HT1080 (cell line): ENCODE measurements around the gene C19orf38. TPM values are rescaled to one million over a fixed set of nuclear protein-coding genes. Genes with fewer than 3 reads are reported as not detected.

Source experiments
- DNase-seq: peaks from one replicate; pipeline ENCODE4 v3.0.0-alpha.2; 2015; ENCODE audit warnings: low read depth
- polyA plus RNA-seq, 2 experiments: library from polyadenylated mRNA; depleted of rRNA; stranded (reverse); fragments of >200 nt; gene quantifications; 2 replicates each; pipeline ENCODE4 v1.2.3, GENCODE V29; 2015
- total RNA-seq: library from RNA; depleted of rRNA; stranded (reverse); fragments of >200 nt; shearing (Covaris generic); gene quantifications from 2 replicates; pipeline ENCODE4 v1.2.3, GENCODE V29; 2014; rRNA removed

C19orf38 gene, protein sequence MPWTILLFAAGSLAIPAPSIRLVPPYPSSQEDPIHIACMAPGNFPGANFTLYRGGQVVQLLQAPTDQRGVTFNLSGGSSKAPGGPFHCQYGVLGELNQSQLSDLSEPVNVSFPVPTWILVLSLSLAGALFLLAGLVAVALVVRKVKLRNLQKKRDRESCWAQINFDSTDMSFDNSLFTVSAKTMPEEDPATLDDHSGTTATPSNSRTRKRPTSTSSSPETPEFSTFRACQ
- total RNA-seq: not detected in 2 replicates
- polyA plus RNA-seq (2015; cell fraction: cytosol; rRNA removed): not detected in 2 replicates
- not detected in 2 replicates for polyA plus RNA-seq (2015; cell fraction: nucleus; rRNA removed)

DNA sequence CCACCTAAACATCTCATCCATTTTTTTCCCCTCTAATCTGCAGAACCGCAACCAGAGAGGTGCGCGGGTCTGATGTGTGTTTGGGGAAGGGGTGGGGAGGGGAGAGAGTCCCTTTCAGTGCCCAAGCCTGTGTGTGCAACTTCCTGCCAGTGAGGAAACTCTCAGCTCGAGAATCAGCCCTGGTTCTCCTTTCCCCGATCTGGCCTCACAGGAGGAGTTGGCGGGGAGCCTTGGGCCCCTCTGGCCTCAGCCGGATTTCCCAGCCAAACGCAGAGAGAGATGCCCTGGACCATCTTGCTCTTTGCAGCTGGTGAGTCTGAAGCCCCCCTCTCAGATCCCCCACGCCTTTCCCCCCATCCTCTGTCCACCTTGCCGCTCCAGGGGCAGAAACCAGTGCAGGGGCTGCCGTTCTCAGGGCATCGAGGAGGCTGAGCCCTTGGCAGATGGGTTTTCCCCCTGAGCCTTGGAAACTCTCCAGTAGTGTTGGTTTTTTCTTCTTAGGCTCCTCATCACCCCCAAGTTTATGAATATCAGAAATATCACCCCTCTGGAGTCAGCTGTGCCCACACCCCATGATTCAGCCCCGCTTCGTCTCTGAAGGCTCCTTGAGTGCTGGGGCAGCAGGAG lies at the start of gene C19orf38:
C19orf38 (plus strand) TSS at position 186 of the 627 bp plus-strand sequence; CDS start at position 280, 94 bp downstream.
- DNase-seq: no peak

DNA sequence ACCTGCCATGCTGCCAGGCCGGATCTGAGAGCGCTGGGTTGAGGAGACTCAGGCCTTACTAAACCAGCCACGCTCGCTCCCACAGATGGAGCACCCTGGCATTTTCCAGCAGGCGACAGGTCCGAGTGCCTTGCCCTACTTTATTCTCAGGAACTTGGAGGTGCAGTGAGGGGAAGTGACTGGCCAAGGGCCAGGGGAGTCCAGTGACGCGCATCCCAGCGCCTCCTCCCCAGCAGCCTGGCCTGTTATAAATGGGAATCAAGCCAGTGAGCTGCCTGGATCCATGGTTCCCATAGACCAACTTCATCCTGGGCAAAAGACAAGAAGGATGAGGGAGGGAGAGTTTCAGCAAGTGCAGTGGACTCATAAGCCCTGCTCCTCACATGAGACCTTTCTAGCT lies 47.7 kb upstream of the C19orf38 start:
- DNase-seq: no peak

DNA sequence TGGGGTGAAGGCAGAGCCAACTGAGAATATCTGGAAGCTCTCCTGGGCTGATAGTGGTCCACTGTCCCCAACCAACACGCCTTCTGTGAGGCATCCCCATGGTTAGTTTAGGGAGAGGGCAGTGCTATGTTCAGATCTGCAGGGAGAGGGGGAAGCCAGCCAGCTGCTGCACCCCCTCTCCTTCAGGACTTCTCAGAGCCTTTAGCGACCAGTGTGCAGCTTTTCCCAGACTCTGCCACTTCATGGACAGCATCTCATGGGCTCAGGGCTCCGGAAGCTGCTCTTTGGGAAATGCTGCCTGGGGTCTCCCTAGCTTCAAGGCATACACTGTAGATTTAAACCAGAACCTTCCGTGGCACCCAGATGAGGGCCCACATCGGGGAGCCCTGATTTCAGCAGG lies 45.7 kb upstream of the C19orf38 start:
- no peak for DNase-seq

DNA sequence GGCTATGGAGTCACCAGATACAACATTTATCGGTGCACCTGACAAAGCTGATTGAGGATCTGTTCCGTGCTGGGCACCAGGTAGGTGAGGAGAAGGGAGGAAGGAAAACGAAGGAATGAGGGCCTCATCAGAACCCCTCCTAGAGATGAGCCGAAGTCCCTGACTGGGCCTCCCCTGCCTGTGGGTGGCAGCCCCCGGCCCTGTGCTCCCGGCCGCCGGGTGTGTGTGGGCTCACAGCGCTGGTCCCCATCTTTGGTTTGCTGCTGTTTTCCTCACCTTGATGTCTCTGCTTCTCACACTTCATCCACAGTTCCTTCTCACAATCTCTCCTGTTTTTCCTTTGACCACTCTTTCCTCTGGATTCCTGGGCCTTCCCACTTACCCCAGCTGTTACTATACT lies 45.0 kb upstream of the C19orf38 start:
- DNase-seq: no peak

DNA sequence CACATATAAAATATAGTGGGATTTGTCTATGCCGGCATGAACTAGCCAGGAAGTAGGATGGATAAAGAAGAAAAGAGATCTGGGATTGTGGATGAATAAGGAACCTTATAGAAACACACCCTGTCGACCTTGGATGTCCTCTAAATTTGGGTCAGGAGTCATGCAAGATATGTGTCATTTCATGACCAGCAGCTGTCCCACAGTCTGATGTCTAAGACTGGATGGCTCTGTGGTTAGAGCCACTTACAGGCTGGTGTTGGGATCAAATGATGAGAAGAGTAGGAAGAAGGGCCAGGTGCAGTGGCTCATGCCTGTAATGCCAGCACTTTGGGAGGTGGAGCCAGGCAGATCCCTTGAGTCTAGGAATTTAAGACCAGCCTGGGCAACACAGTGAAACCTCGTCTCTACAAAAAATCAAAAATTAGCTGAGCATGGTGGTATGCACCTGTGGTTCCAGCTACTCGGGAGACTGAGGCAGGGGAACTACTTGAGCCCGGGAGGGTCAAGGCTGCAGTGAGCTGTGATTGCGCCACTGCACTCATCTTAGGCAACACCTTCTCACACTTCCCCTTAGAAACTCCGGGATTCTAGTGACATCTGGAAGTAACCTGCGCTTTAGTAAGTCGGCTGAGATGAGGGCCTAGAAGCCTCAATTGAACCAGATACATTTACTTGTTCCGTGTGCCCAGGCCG lies 43.0 kb upstream of the C19orf38 start:
- DNase-seq: no peak

DNA sequence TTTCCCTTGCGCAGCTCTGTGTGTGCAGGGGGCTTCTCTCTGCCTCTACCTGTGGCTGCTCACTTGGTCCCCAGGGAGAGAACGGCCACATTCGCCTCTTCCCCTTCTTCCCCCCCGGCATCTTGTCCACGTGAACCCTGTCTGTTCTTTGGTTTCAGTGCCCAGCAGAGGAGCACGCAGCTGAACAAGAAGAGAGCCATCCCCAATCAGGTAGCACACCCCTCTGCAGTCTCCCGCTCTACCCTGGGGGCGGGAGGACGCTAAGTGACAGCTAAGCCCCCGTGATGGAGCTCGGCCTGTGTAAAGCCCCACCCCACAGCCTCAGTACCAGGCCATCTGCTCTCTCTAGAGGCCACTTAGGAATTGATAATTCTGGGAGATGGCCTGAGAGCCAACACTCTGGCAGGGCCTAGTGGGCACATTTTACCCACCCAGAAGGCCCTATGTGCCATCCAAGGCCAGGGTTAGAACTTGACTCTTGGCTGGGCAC lies 42.4 kb upstream of the C19orf38 start:
- no peak for DNase-seq

DNA sequence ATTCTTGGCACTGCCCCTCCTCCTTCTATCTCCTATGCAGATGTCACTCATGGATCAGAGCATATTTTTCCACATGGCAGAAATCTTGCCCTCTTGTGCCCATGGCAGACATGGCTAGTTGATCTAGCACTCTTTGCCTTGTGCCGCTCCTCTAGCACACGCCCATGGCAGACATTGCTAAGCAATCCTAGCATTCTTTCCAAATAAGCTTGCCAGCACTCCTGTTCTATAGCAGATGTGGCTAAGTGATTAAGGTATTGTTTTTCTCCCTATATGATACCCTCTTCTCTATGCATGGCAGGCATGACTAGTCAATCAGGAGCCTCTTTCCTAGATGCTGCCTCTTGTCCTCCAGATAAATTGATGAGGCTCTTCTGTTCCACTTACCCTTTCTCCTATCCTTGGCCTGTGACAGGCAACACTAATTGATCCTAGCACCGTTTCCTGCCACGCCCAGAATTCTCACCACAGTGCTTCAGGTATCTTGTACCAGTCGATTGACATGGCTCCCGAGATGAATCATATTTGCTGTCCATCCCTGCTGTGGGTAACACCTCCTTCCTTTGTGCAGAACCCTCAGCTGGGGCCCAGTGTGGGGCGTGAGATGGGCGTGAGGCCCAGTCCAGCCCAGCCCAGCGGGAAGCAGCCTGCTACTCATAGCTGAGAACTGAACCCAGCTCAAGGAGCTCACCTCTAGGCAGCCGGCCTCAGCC lies 39.1 kb upstream of the C19orf38 start:
- peak; percentile 85 for DNase-seq

DNA sequence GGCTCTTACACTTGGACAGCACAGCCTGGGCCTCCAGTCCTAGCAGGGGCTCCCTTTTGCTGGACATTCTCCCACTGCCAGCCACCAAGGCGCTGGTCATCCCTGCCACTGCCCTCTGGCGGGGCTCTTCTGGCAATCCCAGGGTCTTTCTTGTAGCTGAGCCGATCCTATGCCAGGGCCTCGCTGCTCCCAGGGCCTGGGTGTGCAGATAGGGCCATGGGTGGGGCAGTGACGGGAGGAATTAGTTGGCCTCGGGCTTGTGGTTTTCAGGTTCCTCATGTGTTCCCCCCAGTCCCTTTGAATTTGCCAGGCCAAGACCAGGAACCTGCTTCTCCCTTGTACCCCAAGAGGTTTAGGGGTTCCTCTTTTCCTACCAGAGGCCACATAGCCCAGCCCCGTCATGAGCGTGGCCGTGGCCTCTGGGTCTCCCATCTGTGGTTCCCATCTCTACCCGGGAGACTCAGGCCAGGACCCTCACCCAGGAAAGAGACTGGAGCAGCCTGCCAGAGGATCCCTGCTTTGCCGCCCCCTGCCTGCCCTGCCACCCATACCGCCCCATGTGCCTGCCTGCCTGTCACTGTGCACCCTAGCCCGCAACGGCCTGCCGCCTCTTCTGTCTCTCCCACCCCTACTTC lies 38.4 kb upstream of the C19orf38 start:
- no peak for DNase-seq

DNA sequence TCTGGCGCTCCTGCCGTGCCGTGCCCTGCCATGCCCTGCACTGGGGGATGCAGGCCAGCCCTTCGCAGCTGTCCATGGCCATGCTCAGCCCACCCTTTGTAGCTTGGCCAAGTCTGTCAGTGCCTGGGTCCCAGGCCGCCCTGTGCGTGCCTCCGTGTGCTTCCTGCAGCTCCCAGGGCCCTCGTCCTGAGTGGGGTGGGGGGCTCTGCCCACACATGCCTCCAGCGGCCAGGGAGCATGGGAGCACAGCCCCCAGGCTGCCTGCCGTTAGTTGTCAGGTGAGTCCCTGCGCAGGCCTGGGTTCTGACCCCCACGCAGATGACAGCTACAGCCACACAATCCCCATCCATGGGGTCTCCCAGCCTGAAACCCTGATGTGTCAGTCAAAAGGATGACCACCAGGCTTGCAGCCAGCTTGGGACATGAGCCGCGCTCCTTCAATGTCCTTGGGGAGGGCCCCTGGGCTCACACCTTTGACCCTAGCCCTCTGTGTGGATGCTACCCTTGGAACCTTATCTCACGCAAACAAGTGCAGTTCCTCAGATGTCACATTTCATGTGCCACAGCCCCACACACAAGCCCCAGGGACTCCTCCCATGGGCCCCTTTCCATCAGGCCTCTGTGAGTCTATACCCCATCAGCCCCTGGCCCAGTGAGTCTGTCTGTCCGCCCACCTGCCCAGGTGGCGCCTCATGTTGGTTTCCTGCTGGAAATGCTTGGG lies 36.7 kb upstream of the C19orf38 start:
- DNase-seq: no peak

DNA sequence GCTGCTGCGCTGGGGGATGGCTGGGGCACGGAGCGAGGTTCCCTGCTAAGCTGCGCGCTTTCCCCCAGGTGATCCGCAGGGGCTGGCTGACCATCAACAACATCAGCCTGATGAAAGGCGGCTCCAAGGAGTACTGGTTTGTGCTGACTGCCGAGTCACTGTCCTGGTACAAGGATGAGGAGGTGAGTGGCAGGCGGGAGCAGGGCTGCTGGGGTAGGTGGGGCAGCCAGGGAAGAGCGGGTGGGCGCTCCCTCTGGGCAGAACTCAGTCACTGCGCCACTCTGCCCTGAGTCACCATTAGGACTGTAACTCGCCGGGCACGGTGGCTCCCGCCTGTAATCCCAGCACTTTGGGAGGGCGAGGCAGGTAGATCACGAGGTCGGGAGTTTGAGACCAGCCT lies 36.0 kb upstream of the C19orf38 start:
- no peak for DNase-seq

DNA sequence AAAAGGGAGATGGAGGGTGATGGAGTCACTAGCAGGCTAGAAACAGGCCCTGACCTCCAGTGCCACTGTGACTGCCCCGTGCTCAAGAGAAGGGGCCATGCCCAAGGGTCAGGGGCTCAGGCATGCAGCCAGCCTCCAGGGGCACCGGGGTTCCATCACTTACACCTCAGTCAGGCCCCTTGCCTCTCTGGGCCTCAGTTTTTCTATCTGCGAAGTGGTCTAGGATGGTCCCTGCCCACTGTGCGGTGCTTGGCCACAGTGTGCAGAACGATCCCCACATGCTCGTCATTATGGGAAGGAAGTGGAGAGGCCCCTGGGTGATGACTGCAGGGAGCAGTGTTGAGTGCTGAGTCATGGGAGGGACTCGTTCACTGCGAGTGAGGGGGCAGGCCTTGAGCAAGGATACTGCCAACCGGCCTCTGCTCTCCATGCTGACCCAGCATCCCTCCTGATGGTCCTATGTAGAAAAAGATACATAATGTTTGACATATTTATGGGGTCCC lies 35.3 kb upstream of the C19orf38 start:
- DNase-seq: peak; percentile 89

DNA sequence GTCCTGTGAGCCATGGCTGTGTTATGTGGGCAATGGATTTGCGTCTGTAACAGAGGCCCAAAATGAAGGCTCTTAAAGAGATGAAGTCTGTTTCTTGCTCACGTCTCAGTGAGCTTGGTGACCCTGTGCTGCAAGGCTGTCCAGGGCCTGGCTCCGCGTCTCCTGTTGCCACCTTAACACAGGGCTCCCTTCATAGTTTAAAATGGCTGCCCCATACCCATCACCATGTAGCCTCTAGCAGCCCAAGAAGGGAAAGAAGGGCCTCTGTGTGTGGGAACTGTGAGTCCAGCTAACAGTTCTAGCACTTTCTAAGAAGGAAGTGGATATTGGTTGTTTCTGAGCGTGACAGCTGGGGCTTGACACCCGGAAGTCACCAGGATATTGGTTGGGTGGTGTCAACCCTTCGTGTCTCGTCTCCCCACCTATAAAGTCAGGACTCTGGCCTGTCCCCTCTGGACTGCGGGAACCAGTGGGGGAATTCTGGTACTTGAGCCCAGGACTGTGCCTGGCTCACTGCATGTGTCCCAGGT lies 33.1 kb upstream of the C19orf38 start:
- DNase-seq: no peak

DNA sequence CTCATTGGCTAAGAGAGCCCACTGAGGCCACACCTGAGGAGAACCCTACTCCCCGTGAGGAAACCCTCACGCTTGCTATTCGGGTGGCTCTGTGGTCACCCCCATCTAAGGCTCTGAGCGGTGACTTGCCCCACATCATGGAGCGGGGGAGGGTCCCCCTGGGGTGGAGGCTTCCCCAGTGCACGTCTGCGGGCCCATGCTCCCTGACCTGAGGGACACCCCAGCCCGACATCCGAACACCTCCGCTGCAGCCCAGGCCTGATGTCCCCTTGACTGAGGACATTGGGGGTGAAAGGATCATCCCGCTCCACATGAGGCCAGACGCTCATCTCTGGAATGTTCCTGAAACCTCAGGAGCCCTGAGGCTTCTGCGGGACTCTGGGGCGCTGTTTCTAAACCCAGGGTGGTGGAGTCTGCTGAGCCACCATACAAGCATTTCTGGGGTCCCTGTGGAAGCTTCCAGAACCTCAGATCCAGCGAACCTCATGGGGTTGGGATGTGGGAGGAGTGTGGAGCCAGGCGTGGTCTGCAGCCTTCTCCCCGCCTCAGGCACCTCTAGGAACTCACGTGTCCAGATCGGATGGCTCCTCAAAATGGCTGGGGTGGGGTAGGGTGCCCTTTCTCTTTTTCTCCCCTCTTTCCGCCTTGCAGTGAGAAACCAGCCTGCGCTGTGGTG lies 32.1 kb upstream of the C19orf38 start:
- DNase-seq: no peak

DNA sequence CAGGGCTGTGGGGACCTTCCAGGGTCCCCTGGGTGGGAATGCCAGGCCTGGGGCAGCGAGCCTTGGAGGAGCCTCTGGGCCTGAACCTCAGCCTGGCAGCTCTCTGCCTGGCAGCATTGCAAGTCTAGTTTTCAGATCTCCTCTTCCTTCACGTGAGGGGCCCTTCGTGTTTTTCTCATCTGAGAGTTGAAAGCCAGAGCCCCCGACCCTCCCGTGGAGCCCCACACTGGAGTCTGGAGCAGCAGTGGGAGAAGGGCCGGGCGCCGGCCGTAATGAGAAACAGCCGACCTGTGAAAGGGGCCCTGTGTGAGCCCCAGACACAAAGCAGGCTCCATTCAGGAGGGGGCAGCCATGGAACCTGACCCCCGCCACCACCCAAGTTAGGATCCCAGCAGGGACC lies 31.5 kb upstream of the C19orf38 start:
- DNase-seq: no peak

DNA sequence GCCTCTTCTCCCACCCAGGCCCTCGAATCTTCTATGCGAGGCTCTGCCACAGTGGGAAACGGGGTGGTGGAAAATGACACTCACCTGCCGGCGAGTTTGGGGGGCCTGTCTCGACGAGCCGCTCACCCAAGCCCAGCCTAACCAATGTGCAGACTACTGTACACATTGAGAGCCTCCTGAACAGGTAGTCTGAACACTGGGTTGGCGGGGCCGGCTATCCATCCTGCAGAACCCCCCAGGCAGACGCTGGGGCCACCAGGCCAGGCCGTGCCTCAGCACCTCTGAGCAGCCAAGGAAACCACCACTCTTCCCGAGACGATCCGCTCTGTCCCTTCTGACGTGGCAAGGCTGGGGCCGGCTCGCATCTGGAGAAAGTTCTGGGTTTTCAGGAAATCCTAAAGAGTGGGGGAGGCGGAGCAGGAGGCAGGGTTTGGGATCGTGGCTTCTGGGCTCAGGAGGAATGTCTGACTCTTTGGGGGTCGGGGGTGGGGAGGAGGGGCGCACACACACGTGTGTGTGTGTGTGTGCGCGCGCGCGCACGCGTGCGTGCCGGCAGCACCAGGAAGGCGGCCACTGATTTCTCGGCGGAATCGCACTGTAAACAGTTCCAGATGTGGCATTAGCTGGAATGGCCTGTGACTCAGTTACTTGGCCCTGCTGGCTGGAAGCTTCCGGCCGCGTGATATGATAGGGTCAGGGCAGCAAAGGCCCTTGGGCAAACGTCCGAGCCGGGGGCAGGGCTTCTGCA lies 30.8 kb upstream of the C19orf38 start:
- DNase-seq: no peak

DNA sequence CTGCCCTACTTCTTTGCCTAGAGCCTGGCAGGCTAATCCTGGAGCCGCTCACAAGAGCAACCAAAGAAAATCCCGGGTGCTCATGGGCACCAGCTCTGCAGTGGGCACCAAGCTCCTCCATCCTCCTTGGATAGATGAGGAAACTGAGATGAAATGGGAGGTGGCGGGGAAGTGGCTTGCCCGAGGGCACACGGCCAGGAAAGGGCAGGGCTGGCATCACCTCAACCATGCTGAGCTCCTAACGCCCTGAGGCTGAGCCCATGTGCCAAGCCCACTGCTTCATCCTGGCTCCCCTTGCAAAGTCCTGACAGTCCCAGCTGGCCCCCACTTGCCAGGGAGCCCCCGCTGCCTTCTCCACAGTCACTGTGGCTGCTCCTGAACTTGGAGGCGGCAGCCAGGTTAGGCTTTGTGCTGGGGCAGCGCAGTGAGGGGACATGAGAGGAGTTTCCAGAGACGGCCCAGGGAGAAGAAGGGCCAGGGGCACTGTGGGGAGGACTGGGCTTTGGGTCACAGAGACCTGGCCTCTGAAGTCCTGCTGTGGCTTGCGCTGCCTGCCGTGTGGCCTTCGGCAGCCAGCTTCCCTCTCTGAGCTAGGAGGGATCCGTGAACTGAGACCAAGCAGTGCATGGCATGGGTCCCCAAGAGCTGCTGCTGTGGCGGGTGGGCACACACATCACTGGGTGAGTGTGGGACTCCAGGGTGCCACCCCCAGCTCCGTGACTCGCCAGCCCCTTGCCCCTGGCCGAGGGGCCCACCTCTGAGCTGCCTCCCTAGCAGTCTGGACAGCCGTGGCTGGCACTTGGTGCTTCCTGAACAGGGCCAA lies 29.7 kb upstream of the C19orf38 start:
- no peak for DNase-seq

DNA sequence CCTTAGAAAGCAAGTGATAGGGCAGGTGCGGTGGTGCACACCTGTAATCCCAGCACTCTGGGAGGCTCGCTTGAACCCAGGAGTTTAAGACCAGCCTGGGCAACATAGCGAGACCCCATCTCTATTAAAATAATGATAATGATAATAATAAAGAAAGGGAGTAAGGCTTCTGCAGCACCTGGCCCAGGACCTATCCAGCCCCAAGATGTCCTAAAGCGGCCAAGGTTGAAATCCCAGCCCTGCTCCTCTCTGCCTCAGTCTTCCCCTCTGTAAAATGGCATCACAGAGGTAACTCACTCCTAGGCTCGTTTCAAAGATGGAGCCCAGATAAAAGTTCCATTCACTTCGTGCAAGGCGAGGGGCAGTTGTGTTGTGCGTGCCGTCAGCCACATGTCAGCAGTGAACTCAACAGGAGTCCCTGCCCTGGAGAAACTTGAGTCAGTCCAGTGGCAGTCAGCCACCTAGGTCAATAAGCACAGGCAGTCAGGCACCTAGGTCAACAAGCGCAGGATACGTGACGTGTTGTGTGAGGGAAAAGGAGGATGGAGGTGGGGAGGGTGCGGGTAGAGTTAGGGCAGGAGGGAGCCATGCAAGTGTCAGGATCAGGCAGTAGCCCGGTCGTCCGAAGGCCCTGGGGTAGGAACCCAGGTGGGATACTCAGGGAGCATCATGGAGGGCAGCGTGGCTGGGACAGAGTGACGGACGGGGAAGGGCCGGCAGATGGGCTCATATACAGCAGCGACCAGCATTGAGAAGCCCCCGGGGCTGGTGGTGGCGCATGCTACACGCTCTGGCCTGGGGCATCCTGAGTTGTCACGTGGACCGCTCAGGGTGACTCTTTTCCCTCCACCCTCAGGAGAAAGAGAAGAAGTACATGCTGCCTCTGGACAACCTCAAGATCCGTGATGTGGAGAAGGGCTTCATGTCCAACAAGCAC lies 28.8 kb upstream of the C19orf38 start:
- no peak for DNase-seq
